Activated naive CD4-positive, alpha-beta T cell treated with Interleukin-2 at 50 U/mL for 16 hours (primary cell): ENCODE data around the gene CTNNBL1.
"Not testable (repeated sequence)": the region's sequence is repeated elsewhere in the genome, so short reads cannot be mapped to it uniquely, and the experiment has no call there.

ENCODE experiments used
- DNase-seq: peaks from one replicate; pipeline ENCODE4 v3.0.0-alpha.2; 2020

Gene CTNNBL1

GRCh38 chr20:37711994-37712964, 18.4 kb downstream of the CTNNBL1 start:
- no peak for DNase-seq

DNA sequence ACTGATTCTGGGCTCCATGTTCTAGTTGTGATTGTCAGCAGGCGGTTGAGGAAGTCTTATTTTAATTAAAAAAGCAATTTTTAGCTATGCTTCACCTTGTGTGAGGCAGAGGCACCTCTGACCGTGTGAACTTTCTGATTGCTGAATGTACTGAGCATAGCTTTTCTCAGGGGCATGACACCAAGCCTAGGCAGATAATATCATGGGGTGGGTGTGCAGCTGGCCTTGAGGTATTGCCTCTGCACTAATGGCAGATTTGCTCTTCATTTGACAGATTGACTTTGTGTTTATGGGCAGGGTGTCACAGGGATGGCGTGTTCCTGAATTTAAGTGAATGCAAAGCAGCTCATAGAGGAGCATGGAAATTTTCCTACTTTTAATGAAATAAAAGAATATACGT, 19.6 kb downstream of the CTNNBL1 start:
- no peak for DNase-seq

- no peak for DNase-seq
Observed at GRCh38 chr20:37714978-37715672, 21.3 kb downstream of the CTNNBL1 start.

- DNase-seq, result no peak
Observed at GRCh38 chr20:37721751-37722150, 27.9 kb downstream of the CTNNBL1 start.

DNA sequence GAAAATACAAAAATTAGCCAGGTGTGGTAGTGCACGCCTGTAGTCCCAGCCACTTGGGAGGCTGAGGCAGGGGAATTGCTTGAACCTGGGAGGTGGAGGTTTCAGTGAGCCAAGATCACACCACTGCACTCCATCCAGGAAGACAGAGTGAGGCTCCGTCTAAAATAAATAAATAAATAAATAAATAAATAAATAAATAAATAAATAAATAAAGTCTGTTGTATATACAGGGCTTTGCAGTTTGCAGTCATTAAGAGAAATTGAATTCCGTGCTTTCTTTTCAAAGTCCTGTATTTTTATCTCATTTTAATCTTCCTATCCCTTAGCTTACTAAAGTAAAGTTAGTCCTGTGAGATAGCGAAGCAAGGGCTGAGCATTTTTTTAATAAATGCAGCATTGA, 28.5 kb downstream of the CTNNBL1 start:
- DNase-seq, result not testable (repeated sequence)

- DNase-seq, result no peak
Observed at GRCh38 chr20:37723668-37724067, 29.8 kb downstream of the CTNNBL1 start.

DNA sequence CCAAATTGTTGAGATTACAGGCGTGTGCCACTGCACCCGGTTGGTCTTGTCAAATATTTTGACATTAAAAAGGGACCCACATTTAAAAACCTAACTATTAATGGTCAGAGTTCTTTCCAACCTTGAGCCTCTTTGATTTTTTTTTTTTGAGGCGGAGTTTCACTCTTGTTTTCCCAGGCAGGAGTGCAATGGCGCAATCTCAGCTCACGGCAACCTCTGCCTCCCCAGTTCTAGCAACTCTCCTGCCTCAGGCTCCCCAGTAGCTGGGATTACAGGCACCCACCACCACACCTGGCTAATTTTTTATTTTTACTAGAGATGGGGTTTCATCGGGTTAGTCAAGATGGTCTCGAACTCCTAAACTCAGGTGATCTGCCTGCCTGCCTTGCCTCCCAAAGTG, 31.3 kb downstream of the CTNNBL1 start:
- no peak for DNase-seq

DNA sequence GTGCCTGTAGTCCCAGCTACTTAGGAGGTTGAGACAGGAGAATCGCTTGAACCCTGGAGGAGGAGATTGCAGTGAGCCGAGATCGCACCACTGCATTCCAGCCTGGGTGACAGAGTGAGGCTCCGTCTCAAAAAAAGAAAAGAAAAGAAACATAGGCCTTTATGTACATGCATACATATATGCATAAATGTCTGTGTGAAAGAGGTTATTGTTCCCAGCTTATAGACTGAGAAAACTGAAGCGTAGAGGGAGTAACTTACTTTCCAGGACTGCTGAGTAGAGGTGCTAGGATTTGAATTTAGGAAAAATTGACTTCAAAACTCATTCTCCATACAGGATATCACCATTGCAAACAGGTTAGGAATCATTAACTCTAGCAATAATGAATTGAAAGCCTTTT, 32.0 kb downstream of the CTNNBL1 start:
- no peak for DNase-seq

- no peak for DNase-seq
Observed at GRCh38 chr20:37726321-37726720, 32.5 kb downstream of the CTNNBL1 start.

DNA sequence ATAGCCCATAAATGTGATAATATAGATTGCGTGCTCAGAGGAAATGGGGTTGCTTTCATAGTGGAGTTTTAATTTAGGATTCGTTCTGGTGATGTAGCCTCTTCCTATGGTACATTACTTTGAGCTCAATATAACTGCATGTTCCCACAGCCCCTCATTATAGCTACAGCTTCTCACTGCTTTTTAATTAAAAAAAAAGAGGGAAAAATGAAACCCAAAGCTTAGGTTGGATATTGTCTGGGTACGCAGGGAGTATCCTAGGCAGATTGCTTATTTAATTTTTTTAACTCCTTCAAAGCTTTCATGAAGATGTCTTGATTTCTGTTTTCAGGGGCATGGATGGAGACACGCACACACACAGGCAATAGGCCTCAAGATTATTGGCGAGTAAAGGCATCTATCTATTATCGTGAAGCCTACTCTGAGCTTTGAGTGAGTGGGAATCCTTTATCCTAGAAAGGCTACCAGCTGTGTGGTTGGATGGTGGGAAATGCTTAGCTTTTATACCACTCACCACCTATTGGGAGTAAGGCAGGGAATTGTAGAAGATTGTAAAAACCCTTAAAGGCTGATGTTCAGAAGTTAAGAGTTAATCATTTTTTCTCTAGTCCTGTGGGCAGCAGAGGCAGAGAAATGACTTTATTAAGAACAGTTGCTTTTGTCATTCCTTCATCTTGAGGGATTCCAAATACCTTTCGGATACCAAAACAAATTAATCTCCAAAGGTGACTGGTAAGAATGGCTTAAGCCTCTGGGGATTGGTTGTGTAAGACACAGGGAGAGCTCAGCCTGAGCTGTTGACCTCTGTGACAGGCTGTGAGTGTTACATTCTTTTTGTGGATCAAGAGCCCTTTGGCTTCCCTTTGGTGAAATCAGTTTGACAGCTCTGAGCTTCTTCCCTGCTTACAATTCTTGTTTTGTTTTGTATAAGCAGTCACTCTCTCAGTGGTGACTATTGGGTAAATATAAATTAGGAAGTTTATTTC, 33.4 kb downstream of the CTNNBL1 start:
- DNase-seq, result no peak

GRCh38 chr20:37727957-37728634, 34.3 kb downstream of the CTNNBL1 start:
- DNase-seq, result no peak

GRCh38 chr20:37728635-37728983, 34.8 kb downstream of the CTNNBL1 start:
- DNase-seq, result no peak

- no peak for DNase-seq
Observed at GRCh38 chr20:37729452-37729851, 35.6 kb downstream of the CTNNBL1 start.

GRCh38 chr20:37729909-37730308, 36.1 kb downstream of the CTNNBL1 start:
- DNase-seq, result no peak

DNA sequence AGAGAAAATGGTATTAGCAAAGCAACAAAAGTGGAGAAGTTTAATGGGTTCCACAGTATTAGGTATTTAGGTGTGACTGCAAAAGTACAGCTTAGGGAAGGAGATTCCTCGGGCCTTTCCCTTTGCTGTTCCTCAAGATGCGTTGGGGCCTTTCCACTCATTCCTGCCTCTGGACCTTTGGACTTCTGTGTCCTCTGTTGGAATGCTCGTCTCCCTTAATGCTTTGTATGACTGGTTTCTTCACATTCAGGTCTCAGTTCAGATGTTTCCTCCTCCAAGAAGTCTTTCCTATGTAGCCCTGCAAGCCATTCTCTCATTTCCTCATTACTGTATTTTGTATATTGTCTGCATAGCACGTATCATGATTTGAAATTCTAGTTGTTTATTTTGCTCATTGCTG, 39.6 kb downstream of the CTNNBL1 start:
- no peak for DNase-seq

DNA sequence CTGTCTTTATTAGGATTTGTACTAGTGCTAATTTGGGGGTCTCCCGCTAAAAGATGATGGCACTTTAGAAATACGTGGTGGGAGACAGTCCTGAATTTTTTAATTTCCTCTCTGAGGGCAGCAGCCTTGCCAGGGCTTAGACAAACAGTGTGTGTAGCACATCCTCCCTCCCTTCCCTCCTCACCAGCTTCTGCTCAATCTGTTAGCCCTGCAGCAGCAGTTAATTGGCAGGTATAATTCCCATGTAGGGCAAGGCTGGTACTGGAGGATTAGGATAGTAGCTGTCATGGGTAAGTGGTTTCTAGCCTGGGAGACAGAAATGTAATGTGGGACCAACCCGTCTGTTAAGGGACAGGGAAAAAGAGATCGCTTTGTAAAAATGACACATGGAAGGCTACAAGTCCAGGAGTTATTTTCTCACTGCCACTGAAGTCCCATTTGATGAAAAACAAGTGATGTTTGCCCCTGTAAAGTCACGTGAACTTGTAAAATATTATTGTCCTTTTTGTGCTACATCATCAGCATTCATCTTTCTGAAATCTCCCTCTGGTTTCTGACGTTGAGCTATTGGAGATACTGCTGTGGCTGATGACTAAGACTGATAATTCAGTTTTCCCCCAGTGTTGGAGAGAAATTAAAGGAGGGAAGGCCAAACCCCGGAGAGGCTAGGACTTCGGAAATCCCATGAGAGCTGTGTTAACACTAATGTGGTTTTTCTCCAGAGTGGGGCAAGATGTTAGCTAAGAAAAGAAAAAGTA, 40.6 kb downstream of the CTNNBL1 start:
- no peak for DNase-seq

- no peak for DNase-seq
Observed at GRCh38 chr20:37735541-37735940, 41.7 kb downstream of the CTNNBL1 start.

DNA sequence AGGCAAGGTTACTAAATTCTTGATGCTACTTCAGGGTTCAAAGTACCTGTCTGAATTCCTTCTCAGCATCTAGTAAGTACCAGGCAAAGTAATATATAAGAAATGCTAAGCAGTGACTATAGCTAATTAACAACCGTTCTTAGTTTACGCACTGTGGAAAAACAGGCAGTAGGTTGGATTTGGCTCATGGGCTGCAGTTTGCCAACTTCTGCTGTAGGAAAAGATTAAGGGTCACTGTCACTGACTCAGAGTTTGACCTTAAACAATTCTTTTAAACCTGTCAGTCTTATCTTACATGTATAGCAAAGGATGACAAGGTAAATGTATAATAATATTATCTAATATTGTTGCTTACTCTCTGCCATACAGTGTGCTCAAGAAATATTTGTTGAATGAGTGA, 42.3 kb downstream of the CTNNBL1 start:
- no peak for DNase-seq

DNA sequence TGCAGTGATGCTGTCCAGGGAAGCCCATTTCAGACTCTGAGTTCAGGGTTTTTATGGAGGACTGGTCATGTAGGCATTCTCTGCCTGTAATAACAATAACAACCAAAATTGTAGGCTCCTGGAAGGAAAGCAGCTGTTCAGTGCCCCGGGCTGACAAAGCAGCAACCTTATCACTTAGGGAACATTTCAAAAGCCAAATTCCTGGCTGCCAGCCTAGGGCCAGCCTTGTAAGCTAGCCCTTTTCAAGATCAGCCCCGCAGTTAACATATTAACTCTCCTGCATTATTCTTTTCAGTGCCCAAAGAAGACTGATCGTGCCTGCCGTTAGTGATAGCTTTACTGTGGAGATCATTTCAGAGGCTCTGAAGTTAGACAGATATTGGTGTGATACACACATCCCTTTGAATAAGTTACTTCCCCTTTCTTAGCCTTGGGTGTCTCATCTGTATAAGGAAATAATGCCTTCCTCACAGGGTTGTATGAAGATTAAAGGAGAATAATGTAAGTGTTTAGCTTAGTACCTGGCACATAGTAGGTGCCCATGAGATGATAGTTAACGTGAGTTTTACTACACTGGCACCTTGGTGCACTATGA, 44.1 kb downstream of the CTNNBL1 start:
- DNase-seq, result no peak

- no peak for DNase-seq
Observed at GRCh38 chr20:37741055-37741454, 47.2 kb downstream of the CTNNBL1 start.

DNA sequence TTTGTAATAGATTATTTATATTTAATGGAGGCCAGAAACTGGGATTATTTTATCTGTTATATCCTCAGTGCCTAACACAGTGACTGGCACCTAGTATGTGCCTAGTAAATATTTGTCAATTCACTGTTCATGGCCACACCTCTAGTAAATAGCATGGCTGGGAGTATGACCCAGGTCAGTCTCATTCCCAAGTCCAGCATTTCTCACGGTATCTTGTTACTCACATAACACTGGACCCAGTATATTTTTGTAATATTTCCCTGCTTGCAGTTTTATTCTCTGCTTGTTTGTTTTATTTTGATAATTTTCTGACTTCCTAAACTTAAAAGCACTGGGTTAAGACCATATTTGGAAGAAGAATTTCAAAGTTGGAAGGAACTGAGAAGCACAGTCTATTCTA, 47.7 kb downstream of the CTNNBL1 start:
- DNase-seq, result no peak
